GM12872 (cell line): ENCODE data around the gene MPP1.

ENCODE experiments used
- CTCF ChIP-seq: IDR thresholded peaks from 3 replicates; pipeline ENCODE4 v1.5.1; 2011; ENCODE audit warnings: low read depth, mild to moderate bottlenecking, low read length, moderate library complexity; ENCODE audit not compliant: insufficient read depth

The MPP1 gene

DNA sequence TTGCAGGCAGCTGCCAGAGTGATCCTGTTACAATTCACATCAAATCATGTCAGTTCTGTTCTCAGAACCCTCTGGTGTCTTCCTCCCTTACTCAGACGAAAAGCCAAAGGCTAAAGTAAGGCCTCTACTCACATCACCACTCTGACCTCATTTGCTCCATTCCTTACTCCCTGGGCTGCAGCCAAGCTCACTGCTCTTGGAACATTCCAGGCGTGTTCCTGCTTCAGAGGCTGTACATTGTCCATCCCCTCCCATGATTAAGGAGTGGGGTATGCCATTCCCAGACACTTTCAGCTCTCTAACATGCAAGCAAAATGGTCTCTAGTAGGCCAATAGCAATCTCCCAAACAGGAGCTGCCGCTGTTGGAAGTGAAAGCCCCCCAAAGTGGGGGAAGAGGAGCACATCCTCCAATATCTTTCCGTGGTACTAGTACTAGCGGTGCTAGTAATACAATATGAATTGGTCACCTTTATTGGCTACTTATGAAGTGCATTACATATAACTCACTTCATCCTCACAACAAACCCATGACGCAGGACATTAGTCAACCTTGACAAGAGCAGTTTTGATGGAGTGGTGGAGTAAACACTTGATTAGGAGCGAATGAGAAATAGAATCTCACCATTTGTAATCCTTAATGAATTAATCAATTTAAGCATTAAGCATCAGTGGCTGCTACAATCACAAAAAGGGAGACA is 69.4 kb downstream of the MPP1 start:
- no peak for TF ChIP-seq CTCF

DNA sequence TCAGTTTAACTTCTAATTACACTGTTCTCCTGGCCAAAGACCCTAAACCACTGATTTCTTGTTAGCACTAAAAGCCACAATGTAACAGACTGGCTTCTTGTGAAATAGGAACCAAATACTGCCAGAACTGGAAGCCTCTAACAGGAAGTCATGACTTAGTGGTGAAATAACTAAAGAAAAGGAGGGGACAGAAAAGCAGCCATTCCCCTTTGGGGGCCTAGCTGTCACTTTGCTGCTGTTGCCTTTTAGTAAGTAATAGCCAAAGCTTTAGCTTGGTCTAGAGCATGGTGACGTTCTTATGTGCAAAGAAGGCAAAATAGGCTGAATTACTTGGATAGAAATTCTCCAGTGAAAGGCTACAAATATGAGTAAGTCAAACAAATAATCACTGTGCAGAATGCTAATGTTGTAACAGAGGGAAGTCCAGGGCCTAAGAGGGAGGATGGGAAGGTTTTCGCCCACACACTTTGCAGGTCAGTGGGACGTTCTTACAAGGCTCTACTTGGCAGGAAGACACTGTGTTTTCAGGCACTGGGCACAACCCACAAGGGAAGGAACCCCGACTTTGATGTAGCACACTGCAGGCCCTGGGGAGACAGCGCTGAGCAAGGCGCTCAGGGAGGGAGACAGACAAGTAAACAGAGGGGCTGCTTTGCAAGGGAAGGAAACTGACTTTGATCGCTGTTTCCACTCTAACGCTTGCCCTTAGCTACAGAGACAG is 71.1 kb downstream of the MPP1 start:
- no peak for TF ChIP-seq CTCF

GRCh38 chrX:154733066-154733425 is 72.2 kb downstream of the MPP1 start:
- TF ChIP-seq CTCF, result no peak

- TF ChIP-seq CTCF, result no peak
Observed at GRCh38 chrX:154732421-154733065, 72.7 kb downstream of the MPP1 start.

- no peak for TF ChIP-seq CTCF
Observed at GRCh38 chrX:154731881-154732280, 73.4 kb downstream of the MPP1 start.

DNA sequence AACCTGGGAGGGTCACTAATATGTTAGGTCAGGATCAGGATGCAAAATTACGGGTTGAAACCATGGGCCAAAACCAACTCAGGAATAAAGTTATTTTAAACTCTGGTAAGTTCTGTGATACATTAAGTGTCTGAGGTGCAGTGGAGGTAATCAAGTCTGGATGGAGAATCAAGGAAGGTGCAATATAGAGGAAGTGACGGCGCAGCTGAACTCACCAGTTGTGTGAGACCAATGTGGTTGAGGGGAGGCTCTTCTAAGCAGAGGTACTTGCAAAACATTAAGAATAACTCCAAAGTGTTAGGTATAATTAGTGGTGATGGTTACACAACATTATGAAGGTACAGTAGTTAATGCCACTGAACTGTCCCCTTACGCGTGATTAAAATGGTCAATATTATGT is 74.1 kb downstream of the MPP1 start:
- TF ChIP-seq CTCF, result no peak

GRCh38 chrX:154730253-154730891 is 74.9 kb downstream of the MPP1 start:
- no peak for TF ChIP-seq CTCF
